ENCODE data around the gene VASP.
A peak's percentile ranks its signal among the peaks of the same experiment; 100 is the strongest.

Gene VASP

GRCh38 chr19:45474606-45475521 is 32.4 kb upstream of the VASP start:
- no peak for DNase-seq

GRCh38 chr19:45475537-45476291 is 31.6 kb upstream of the VASP start:
- no peak for DNase-seq

GRCh38 chr19:45476304-45476703 is 31.0 kb upstream of the VASP start:
- no peak for DNase-seq

GRCh38 chr19:45477186-45477585 is 30.1 kb upstream of the VASP start:
- no peak for DNase-seq

GRCh38 chr19:45477713-45478453 is 29.4 kb upstream of the VASP start:
- peak; percentile 23 to 62 for DNase-seq

- peak; percentile 79 to 86 for DNase-seq
Observed at GRCh38 chr19:45478454-45479238, 28.6 kb upstream of the VASP start.

GRCh38 chr19:45483033-45483432 is 24.2 kb upstream of the VASP start:
- DNase-seq, result no peak

GRCh38 chr19:45484273-45484945 is 22.9 kb upstream of the VASP start:
- no peak for DNase-seq

GRCh38 chr19:45485305-45486077 is 21.8 kb upstream of the VASP start:
- peak; percentile 95 for DNase-seq

- no peak for DNase-seq
Observed at GRCh38 chr19:45488708-45489107, 18.6 kb upstream of the VASP start.

GRCh38 chr19:45489216-45489855 is 17.9 kb upstream of the VASP start:
- no peak for DNase-seq

- no peak for DNase-seq
Observed at GRCh38 chr19:45492137-45492626, 15.1 kb upstream of the VASP start.

GRCh38 chr19:45492627-45493470 is 14.4 kb upstream of the VASP start:
- no peak for DNase-seq

- DNase-seq, result no peak
Observed at GRCh38 chr19:45494261-45494916, 12.9 kb upstream of the VASP start.

- DNase-seq, result no peak
Observed at GRCh38 chr19:45495178-45495577, 12.1 kb upstream of the VASP start.

- peak in 1 of 2 experiments; percentile 27 for DNase-seq
Observed at GRCh38 chr19:45496349-45496953, 10.8 kb upstream of the VASP start.

- DNase-seq, result no peak
Observed at GRCh38 chr19:45497791-45498190, 9.5 kb upstream of the VASP start.
